ENCODE measurements around the gene PYGO1.
"Not testable (repeated sequence)": the region's sequence is repeated elsewhere in the genome, so short reads cannot be mapped to it uniquely, and the experiment has no call there.

The PYGO1 gene

DNA sequence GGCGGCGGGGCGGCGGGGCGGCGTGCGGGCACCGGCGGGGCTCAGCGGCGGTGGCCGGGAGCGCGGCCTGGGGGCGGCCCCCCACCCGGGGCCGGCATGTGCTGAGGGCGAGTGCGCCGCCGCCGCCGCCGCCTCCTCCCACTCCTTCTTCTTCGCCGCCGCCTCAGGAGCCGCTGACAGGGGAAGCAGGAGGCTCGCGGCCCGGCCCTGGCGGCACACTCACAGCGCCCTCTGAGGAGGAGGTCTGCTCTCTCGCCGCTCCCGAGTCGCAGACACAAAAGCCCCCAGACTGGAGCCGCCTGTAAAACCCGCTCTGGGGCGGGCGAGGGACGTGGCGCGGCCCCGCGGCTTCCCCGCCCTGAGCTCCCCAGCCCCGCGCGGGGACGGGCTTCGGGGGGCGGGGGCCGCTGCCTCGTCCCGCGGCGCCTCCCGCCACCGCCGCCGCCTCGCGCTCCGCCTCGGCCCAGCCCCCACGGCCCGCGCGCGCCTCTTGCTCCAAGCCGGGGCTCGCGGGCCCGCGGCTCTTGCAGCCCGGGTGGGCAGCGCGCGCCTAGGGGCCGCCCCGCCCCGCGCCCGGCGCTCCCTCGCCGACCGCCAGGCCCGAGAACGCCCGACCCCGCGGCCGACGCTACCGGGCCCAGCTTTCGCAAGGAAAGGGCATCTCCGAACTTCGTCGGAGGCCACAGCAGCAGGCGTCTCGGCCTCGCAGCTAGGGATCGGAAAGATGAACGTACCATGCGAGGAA, at the start of gene PYGO1:
PYGO1 (minus strand) TSS at position 276 of the 745 bp plus-strand sequence. CDS start 462 bp downstream, outside the sequence.
- peak; percentile 34 for DNase-seq

- no peak for DNase-seq
Observed at GRCh38 chr15:55637086-55637485, 48.9 kb upstream of the PYGO1 start.

GRCh38 chr15:55633731-55634130, 45.6 kb upstream of the PYGO1 start:
- DNase-seq: no peak

- no peak for DNase-seq
Observed at GRCh38 chr15:55632434-55632833, 44.3 kb upstream of the PYGO1 start.

- DNase-seq: no peak
Observed at GRCh38 chr15:55630858-55631257, 42.7 kb upstream of the PYGO1 start.

DNA sequence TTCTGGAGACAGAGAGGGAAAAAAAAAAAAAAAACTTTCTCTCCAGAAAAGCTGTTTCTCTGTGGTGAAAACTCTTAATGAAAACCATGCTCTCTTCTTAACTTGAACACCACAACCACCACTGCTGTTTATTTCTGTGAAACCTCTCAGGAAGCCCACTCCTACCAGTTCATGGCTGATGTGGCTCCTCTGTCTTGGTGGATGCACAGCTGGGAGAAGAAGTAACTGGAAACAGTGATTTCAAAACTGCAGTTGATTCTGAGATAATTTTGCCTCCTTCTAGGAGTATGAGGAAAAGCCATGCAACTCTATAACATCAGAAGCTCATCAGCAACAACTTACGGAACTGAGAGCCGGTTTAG, 40.2 kb upstream of the PYGO1 start:
- DNase-seq: no peak

DNA sequence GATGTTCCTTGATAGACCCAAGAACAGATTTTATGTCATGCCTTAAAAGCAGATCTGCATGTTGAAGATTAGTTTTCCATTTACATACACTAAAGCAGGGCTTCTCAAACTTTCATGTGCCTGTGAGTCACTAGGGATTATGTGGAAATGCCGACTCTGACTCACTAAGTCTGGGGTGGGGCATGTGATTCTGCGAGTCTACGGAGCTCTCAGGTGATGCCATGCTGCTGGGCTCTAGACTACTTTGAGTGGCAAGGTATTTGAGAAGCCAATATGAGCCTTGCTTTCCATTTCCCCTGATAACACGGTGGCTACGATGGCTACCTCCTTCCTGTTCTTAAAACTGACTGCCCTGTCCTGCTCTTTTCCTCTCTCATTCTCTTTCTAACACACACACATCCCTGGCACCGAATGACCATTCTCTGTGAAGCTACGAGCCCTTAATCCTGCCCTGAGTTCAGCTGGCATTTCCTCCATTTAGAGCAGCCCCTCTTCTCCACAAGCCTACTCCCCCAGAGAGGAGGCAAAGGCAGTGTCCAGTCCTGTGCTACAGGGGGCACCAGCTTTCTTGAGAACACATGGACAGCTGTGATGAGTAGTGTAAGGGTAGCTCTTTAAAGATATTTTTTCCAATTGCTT, 39.7 kb upstream of the PYGO1 start:
- DNase-seq: peak; percentile 75

DNA sequence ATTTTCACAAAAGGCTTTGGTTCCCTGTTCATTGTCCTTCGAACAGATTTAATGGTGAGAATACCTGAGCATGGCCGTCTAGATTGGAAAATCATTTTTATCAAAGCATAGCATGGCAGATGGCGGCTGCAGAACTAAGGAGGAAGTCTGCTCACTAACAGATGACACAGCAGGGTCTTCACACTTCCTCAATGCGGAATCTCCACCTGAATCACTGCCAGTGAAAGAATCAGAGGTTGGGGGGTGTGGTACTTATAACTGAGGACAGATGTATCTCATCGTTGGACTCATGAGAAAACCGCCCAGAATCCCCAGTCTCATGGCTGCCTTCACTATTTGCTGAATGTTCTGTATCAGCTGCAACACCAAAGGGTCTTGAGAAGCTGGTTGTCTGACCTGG, 31.6 kb upstream of the PYGO1 start:
- DNase-seq: no peak

GRCh38 chr15:55618387-55618786, 30.2 kb upstream of the PYGO1 start:
- DNase-seq: no peak

- no peak for DNase-seq
Observed at GRCh38 chr15:55615445-55615844, 27.3 kb upstream of the PYGO1 start.

DNA sequence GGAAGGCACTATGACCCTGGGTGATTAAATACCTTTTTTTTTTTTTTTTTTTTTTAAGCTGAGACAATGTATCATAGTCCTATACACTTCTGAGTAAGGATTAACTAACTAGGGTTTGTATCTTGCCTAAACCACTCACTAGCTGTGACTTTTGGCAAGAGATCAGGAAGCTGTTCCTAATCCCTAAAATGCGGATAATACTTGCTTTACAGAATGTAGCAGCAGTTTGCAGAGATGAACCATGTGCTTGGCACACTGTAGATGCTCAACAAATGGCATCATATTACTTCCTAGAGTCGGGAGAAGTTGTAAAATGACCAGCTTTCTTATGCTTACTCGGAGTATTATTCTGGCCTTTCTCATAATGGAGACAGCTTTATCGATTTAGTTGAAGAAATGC, 25.6 kb upstream of the PYGO1 start:
- DNase-seq: no peak

- no peak for DNase-seq
Observed at GRCh38 chr15:55606214-55606613, 18.1 kb upstream of the PYGO1 start.

DNA sequence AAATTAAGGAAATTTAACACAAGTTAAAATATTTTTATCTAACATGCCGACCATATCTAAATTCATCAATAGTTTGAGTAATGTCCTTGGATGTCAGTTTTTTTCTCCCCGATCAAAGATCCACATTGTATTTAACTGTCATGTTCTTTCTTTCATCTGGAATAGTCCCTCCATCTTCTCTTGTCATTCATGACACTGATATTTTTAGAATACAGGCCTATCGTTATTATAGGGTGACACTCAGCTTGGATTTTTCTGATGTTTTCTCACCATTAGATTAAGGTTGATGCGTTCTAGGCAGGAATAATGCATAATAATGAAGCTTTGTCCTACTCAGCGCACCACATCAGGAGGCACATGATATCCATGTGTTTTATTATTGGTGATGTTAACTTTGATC, 13.2 kb upstream of the PYGO1 start:
- no peak for DNase-seq

DNA sequence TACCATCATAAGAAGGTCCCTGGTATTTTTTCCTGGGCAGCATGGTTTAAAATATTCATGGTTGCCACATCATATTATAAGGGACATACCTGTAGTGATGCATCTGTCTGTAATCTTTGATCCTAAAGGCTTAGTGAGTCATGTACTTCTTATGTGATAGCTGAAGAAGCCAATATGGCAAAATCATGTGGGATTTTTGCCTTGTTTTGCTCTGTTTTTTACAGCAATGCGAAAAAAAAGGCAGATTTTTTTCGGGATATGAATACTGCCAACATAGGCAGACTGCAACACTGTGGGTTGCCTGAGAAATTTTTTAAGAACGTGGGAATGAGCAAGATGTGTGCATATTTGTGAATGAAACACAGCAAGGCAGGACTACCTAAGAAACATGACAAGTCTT, 11.3 kb upstream of the PYGO1 start:
- no peak for DNase-seq

DNA sequence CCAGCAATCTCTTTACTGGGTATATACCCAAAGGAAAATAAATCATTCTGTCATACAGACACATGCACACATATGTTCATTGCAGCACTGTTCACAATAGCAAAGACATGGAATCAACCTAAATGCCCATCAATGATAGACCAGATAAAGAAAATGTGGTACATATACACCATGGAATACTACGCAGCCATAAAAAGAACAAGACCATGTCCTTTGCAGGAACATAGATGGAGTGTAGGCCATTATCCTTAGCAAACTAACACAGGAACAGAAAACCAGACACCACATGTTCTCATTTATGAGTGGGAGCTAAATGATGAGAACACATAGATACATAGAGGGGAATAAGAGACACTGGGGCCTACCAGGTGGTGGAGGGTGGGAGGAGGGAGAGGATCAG, 4.9 kb upstream of the PYGO1 start:
- DNase-seq: not testable (repeated sequence)

GRCh38 chr15:55590788-55591187, 2.6 kb upstream of the PYGO1 start:
- no peak for DNase-seq

DNA sequence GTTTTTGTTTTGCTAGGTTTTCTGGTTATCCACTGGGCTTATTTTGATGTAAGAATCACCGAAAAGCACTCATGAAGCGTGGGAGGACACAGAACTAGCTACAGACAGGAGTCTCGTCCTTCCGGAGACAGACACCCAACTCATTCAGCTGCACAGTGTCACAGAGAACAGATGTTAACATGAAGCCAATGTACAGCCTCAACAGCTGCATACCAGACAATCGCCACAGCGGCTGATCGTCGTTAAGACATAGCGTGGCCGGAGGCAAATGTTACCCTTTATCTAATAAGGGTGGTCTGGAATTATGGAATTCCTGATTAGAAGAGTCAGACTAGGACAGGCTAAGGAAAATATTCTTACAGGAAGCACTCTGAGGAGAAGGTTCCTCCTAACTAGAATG, 1.1 kb upstream of the PYGO1 start:
- no peak for DNase-seq

DNA sequence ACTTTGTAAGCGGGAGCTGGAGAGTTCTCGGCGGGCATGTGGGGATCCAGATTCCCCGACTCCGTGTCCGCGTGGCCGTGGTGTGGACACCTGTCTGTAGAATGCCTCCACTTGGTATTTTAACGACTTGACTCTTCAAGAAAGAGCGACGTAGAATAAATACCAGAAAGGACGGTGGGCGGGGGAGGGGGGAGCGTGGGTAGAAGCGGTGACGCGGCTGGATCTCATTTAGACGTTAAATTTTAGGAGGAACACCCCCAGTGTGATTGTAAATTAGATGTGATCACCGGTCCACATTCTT, 620 bp upstream of the PYGO1 start:
- DNase-seq: no peak

DNA sequence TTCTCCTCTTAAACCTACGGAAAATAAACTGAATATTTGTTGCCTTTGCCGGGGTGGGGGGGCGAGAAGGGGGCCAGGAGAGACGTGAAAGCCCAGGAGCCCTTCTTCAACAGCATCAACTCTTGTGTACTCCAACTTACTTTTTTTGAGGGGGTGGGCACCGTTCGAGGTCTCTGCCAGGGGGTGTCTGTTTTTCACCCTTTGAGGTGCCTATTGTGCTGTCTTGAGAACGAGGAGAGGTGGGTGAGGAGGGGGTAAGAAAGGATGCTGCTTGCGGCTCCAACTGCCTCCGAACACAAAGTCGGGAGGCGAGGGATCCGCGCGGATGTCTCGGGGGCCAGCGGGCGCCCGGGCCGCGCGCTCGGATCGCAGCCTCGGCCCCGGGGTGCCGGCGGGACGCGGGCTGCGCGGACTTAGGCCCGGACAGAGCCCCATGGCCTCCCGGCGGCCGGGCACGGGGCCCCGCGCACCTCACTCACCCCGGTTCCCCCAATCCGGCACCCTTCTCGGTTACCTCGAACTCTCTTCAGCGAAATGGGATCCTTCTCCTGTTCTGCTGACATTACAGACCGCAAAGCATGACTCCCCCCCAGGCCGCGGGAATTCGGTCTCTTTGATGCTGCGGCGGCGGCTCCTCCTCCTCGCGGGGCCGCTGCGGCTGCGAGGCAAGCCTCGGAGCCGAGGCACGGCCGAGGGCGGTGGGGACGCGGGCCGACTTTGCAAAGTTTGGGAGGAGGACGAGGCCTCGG, 650 bp downstream of the PYGO1 start:
- no peak for DNase-seq

DNA sequence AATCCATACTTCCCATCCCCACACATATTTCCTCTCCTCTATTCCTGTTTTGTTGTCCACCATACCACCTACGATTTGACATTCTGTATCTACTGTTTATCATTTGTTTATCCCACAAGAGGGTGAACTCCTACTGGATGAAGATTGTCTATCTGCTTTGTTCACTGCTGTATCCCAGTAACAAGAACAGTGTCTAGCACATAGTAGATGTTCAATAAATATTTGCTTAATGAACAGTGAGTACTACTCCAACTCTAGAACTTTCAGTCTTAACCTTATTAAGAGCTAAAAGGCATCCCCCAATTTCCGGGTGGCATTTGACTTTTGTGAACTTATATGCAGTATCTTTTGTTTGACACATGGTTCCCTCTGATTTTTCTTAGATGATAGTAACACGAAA, 1.3 kb downstream of the PYGO1 start:
- DNase-seq: no peak

DNA sequence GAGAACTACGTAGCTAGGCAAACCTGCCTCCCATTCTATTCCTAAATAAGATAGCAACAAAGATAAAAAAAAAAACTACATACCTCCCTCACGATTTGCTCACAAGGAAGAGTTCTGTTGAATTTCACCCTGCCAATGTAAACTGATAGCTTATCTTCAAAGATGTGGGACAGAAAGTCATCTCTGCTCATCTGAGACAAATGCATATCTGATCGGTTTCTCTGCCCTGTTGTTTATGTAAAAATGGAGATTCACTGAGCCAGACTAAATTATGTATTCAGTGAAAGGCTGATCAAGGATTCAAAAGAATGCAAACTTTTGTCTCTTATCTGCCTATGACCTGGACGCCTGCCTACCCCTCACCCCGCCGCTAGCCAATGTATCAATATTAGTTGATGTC, 11.2 kb downstream of the PYGO1 start:
- DNase-seq: no peak

GRCh38 chr15:55574096-55574495, 14.0 kb downstream of the PYGO1 start:
- no peak for DNase-seq

- no peak for DNase-seq
Observed at GRCh38 chr15:55573224-55573623, 14.9 kb downstream of the PYGO1 start.
